ENCODE data around the gene PAM.
A peak's percentile ranks its signal among the peaks of the same experiment; 100 is the strongest.

PAM gene

GRCh38 chr5:102782217-102782872 is 27.2 kb downstream of the PAM start:
- no peak for DNase-seq

GRCh38 chr5:102787134-102787533 is 32.0 kb downstream of the PAM start:
- DNase-seq: no peak

DNA sequence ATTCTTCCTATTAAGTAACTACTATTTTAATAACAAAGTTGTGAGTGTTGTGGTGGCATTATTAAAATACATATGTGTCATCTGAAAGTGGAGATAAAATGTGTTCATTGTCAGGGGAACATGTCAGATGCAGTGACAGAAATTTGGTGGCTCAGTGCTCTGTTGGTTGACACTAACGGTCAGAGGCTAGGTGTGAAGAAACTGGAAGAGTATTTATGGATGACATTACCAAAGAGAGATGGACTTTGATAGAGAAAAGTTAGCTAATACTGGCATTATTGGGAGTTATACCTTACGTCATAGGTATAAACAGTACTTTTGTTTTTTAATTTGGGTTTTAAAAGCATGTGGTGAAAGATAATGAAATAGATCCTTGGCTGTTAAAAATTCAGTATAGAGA is 33.7 kb downstream of the PAM start:
- no peak for DNase-seq

DNA sequence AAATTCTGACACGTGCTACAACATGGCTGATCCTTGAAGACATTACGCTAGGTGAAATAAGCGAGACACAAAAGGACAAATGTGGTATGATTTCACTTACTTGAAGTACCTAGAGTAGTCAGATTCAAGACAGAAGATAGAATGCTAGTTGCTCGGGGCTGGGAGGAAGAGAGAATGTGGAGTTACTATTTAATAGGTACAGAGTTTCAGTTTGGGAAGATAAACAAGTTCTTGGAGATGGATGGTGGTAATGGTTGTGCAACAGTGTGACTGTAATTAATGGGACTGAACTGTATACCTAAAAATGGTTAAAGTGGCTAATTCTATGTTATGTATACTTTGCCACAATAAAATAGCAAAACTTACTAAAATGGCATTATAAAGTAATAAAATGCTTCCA is 34.4 kb downstream of the PAM start:
- no peak for DNase-seq

DNA sequence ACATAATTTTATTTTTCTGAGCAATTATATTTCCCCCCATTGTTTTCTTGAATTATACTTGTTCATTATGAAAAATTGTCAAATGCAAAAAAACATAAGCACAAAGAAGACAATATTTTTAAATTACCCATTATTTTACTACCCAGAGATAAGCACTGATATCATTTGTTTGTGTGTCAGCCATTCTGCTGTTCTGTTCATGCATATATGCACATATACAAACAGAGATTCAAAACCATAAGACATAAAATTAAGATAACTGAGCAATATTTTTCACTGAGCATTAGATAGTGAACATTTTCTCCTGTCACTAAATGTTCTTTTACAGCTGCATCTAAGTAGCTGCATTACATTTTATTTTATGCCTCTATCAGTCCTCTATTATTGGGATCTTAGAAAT is 35.6 kb downstream of the PAM start:
- no peak for DNase-seq

GRCh38 chr5:102792705-102793104 is 37.6 kb downstream of the PAM start:
- no peak for DNase-seq

GRCh38 chr5:102794047-102794446 is 38.9 kb downstream of the PAM start:
- DNase-seq: no peak

GRCh38 chr5:102794677-102795331 is 39.7 kb downstream of the PAM start:
- DNase-seq: no peak

- DNase-seq: no peak
Observed at GRCh38 chr5:102795526-102795925, 40.4 kb downstream of the PAM start.

DNA sequence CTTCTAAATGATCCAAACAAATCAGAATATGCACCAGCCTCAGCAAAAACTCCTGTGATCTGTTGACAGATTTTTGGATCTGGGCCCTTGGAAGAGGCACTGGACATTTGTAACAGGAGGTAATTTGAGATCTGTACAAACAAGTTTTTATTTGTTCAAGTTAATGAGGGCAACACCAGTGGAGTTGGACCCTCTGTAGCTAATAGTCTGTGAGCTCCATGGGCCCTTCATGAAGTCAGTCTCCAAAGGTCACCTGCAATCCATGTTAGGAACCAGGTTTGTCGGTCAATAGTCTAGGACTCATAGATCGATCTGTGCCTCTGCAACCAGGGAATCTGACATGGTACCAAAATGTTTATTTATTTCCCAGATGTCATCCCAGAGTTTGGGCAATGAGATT is 40.9 kb downstream of the PAM start:
- DNase-seq: no peak

DNA sequence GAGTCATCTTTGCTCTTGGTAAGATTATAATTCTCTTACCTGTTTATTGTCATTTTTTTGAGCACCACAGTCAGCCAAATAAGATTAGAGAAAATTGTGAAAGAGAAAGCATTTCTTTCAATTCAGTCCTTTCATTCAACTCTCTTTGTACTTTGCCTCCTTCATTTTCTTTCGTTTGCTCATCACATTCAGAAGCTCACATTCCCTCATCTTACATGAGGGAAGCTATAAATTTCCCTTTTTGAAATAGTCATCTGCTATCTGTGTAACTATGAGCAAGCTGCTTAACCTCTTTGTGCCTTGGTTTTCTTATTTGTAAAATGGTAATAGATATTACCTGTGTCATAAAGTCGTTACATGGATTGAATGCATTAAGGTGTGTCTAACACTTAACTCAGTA is 41.4 kb downstream of the PAM start:
- DNase-seq: no peak

DNA sequence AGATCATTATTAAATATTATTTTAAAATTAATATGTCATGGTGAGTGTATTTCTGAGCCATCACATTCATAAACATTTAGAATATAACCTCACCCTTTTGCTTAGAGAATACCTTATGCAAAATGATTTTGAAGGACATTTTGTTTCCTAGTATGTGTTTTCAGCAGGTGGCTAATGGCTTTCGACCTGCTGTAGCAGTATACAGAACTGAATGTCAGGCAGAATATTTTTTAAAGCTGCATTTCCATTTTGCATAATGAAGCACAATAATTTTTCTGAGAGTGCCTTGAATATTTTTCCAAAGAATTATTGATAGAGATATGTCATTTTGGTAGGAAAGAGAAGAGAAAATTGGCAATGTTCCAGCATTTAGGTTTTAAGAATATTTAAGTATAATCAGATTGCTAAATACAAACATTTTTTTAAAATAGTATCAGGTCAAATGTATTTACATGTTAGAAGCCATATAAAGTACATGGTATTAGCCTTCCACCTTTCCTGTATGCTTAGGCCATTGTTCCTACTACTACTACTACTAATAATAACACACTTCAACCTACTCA is 42.3 kb downstream of the PAM start:
- DNase-seq: no peak

- DNase-seq: no peak
Observed at GRCh38 chr5:102798104-102798785, 43.1 kb downstream of the PAM start.

- DNase-seq: no peak
Observed at GRCh38 chr5:102799017-102799416, 43.9 kb downstream of the PAM start.

DNA sequence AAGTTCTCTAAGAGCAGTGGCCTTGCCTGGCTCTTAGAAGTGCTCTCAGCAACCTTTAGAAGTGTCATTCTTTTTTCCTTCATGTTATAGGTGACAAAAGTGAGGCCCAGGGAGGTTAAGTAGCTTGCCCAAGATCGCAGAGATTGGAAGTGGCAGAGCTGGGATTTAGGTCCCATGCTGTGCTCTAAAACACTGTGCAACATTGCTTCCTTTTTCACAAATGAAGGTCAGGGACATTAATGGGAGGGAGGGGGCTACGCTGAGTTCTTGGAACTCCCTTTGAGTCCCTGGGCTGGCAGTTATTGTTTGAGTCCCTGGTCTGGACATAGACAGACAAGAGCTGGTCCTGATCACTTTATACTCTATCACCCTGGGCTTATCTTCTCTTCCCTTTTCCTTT is 45.3 kb downstream of the PAM start:
- no peak for DNase-seq

DNA sequence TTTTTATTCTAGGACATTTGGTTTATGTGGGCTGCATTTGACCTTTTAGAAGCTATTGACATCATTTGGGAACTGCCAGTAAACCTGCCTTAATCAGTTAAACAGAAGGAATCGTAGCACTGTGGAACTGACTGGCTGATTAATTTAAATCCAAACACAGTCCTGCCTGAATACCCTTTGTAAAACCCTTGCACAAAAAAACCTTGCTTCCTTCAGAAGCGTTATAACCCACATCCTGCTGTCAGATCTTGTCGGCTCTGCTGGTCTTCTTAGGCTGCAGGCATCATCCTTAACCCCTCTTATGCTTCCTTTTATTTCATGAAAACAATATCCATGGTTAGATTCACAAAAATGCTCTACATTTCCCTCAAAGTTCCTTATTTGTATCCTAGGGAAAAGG is 46.3 kb downstream of the PAM start:
- peak; percentile 26 for DNase-seq

- no peak for DNase-seq
Observed at GRCh38 chr5:102802708-102803458, 47.8 kb downstream of the PAM start.

DNA sequence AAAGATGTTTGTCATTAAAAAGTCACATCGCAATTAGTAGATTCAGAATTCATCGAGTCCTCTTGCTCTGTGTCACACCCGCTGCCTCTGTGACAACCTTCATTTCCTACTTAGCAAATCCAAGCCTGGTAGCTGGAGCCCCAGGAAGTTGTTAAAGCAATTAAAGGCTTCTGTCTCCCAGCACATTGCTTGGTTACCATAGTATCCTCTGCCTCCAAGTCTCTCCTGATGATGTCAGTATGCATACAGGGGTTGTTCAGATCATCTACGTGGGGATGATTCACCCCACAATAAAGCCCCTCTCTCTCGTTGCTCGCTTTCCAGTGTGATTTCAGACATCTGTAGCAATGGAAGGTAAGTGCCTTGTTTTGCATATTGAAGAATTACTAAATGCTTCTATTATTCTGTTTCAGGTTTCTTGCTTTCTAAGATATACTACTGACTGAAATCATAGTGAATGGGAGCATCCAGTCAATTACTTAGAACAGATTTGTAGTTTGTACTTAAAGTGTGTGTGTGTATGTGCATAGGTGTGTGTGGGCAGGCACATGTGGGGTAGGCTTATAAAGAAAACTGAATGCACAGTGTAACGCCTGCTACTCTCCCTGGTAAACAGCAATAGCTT is 52.9 kb downstream of the PAM start:
- no peak for DNase-seq

GRCh38 chr5:102809033-102809432 is 53.9 kb downstream of the PAM start:
- no peak for DNase-seq

DNA sequence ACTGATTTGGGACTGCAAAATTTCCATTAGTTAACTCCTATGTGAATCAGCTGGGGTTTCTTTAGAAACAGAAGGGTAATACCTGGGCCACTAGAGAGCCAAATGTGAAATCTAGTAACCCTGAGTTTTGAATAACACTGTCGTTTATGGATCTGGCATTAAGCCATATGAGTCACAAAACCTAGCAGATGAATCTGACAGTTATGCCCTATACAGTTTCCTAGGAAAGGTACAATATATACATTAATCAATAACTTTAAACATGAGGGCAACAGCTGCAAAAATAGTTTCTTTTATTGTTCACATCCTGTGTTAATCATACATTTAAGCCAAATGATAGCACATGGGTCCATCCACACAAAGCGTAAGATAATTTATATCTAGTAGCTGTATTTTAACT is 56.9 kb downstream of the PAM start:
- DNase-seq: no peak

DNA sequence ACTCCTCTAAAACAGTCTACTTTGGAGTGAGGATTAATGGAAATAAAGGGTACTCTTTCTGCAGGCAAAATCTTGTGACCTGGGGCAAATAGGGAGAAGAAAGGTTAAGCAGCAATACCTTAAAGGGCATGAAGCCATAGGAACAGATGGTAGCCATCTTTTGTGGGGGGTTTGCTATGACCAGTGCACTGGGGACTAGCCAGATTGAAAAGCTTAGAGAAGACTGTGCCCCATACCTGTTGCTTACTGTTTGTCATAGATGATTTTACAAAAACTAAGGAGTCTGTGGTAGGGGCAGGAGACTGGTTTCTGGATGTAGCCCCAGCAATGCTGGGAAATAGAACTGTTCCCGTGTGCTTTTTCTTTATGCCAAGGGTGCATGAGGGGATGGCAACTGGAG is 58.6 kb downstream of the PAM start:
- DNase-seq: no peak

DNA sequence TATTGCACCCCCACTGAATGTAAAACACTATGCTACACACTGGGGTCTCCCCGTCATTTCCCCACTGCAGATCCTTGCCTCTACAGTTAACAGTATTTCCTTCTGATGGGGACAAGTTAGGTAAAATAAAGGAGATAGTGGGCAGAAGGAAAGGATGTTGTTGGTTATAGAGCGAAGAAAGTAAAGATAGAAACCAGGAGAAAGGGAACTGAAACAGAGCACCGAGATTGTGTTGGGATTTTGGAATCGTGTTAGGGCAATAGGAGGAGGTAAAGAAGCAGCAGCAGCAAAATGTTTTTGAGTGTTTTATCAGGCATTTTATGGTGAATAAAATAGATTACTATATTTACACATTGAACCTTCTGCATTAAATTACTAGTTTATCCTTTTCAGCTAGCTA is 60.0 kb downstream of the PAM start:
- DNase-seq: no peak
